CD4-positive, alpha-beta memory T cell (primary cell): Measurements from ENCODE around the gene SORT1. TPM values are rescaled to one million over a fixed set of nuclear protein-coding genes. Genes with fewer than 3 reads are reported as not detected.

Experiments
- CTCF ChIA-PET: fragments of 350-600 bp; sonication (Branson Sonifier 250); formaldehyde crosslinking; loops from one replicate; lab custom pipeline; 2021; ENCODE audit warnings: inconsistent platforms; ENCODE audit not compliant: partially characterized antibody; lab: Charles Lee
- POLR2A ChIA-PET: fragments of 350-600 bp; sonication (Branson Sonifier 250); formaldehyde crosslinking; loops from one replicate; lab custom pipeline; 2021; ENCODE audit not compliant: partially characterized antibody; lab: Charles Lee
- DNase-seq, 5 donors: peaks; one replicate each; pipeline versions ENCODE4 v3.0.0 to v3.0.0-alpha.2; 2020 to 2022; ENCODE audit warnings: mixed read lengths in 1 of 5
- H3K27ac ChIP-seq: one replicate; pipeline ENCODE4 v1.7.0; 2013; ENCODE audit warnings: low read depth, low read length
- H3K27me3 ChIP-seq: 2 replicates; pipeline ENCODE4 v1.7.0; 2013; ENCODE audit warnings: mild to moderate bottlenecking, low read length, moderate library complexity; ENCODE audit not compliant: insufficient read depth
- H3K36me3 ChIP-seq: 2 replicates; pipeline ENCODE4 v1.7.0; 2013; ENCODE audit warnings: mild to moderate bottlenecking, low read length, moderate library complexity; ENCODE audit not compliant: insufficient read depth
- H3K4me1 ChIP-seq: 2 replicates; pipeline ENCODE4 v1.7.0; 2013; ENCODE audit warnings: mild to moderate bottlenecking, low read length, moderate library complexity; ENCODE audit not compliant: insufficient read depth
- H3K4me3 ChIP-seq, 2 donors: one replicate each; pipeline ENCODE4 v1.7.0; 2013; ENCODE audit warnings: low read length in 2 of 2, mild to moderate bottlenecking in 1 of 2
- H3K9me3 ChIP-seq, 2 donors: one replicate each; pipeline ENCODE4 v1.7.0; 2013; ENCODE audit warnings: low read length in 2 of 2, control low read depth in 1 of 2; ENCODE audit not compliant: control insufficient read depth in 1 of 2
- H3K27ac Mint-ChIP-seq, 7 donors: one replicate each; pipeline ENCODE4 v1.8.0; 2020 to 2021; ENCODE audit warnings: mixed read lengths in 7 of 7, mild to moderate bottlenecking in 6 of 7, inconsistent platforms in 3 of 7, moderate library complexity in 3 of 7
- H3K27me3 Mint-ChIP-seq, 2 donors: one replicate each; pipeline ENCODE4 v1.8.0; 2020 to 2021; ENCODE audit warnings: mixed read lengths in 2 of 2
- H3K36me3 Mint-ChIP-seq, 2 donors: one replicate each; pipeline ENCODE4 v1.8.0; 2020 to 2021; ENCODE audit warnings: mixed read lengths in 2 of 2, inconsistent platforms in 1 of 2, mild to moderate bottlenecking in 1 of 2
- H3K4me1 Mint-ChIP-seq, 4 donors: one replicate each; pipeline ENCODE4 v1.8.0; 2020 to 2021; ENCODE audit warnings: mixed read lengths in 4 of 4, mild to moderate bottlenecking in 1 of 4
- H3K4me3 Mint-ChIP-seq, 8 donors: one replicate each; pipeline ENCODE4 v1.8.0; 2020 to 2021; ENCODE audit warnings: mixed read lengths in 8 of 8, mild to moderate bottlenecking in 7 of 8, moderate library complexity in 6 of 8, inconsistent platforms in 3 of 8
- H3K9me3 Mint-ChIP-seq, 8 donors: one replicate each; pipeline ENCODE4 v1.8.0; 2020 to 2021; ENCODE audit warnings: mixed read lengths in 8 of 8, mild to moderate bottlenecking in 5 of 8, inconsistent platforms in 3 of 8, moderate library complexity in 1 of 8
- intact Hi-C: fragments of 100-400 bp; cut with micrococcal nuclease; formaldehyde crosslinking; loops from one replicate; pipeline ENCODE4 v1.15.1; 2023
- polyA plus RNA-seq, 2 donors: library from polyadenylated mRNA; unstranded; fragments of 300-500 nt; fragmentation: Illumina TruSeq; gene quantifications; one replicate each; pipeline ENCODE4 v1.2.3, GENCODE V29; 2021
- total RNA-seq, 2 experiments: library from RNA; stranded (reverse); gene quantifications; one replicate each; pipeline ENCODE4 v1.2.3, GENCODE V29; 2021

SORT1 gene
- total and polyA plus RNA-seq, 4 experiments from 2014 or later, result 0.69 to 0.93 TPM; not detected in 2

DNA sequence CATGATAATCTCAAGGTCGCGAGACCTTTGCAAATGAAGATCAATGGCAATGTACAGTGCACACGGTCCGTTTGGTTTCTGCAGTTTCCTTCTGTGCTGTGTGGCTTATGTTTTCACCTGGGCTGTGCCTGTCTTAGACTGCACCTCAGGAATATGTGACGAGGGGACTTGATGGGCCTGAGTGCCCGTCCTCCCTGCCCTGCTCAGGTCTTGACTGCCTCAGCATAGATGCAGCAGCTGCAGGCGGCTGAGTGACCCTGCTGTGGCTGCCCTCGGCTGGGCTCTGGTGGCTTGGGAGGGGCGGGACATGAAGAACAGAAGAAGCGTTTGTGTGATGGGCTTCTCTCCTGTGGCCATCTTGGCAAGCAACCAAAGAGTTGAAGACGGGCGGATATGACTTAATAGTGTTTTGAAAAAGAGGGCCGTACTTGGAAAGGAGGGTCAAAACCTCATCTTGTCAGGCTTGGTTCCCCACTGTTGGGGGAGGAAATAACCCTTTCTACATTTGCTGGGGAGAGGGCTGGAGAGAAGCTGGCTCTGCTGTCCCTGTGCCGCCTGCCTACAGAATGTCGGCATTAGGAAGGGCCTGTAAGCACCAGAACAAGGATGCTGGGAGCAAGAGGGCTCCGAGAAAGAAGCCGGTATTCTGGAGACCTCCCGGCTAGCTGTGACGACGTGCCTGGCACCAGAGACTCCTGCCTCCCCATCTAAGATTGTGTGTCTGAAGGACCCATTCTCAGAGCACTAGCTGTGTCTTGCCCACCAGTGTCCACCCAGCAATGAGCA lies 98.0 kb downstream of the SORT1 start:
- Mint-ChIP-seq H3K4me1 (no peaks in the 10 kb centered on the region), H3K27me3 (peaks cover 5 to 25% of the 10 kb centered on the region in 2 donors), H3K36me3 (no peaks in the 10 kb centered on the region), H3K27ac (no peak overlapping the region), H3K4me3 (no peak overlapping the region), H3K9me3 (no peaks in the 10 kb centered on the region)
- Histone ChIP-seq H3K36me3 (no peaks in the 10 kb centered on the region), H3K4me1 (no peaks in the 10 kb centered on the region), H3K4me3 (no peak overlapping the region), H3K9me3 (no peaks in the 10 kb centered on the region), H3K27ac (no peak overlapping the region), H3K27me3 (no peaks in the 10 kb centered on the region)
- ChIA-PET POLR2A (no interaction called here), CTCF (interaction anchor here (0.8 kb wide), 1 partner anchor 100 kb away, joined by 3 read pairs; no protein-coding TSS in a partner anchor)
- intact Hi-C loops, result no loop called here
- no peak for DNase-seq

DNA sequence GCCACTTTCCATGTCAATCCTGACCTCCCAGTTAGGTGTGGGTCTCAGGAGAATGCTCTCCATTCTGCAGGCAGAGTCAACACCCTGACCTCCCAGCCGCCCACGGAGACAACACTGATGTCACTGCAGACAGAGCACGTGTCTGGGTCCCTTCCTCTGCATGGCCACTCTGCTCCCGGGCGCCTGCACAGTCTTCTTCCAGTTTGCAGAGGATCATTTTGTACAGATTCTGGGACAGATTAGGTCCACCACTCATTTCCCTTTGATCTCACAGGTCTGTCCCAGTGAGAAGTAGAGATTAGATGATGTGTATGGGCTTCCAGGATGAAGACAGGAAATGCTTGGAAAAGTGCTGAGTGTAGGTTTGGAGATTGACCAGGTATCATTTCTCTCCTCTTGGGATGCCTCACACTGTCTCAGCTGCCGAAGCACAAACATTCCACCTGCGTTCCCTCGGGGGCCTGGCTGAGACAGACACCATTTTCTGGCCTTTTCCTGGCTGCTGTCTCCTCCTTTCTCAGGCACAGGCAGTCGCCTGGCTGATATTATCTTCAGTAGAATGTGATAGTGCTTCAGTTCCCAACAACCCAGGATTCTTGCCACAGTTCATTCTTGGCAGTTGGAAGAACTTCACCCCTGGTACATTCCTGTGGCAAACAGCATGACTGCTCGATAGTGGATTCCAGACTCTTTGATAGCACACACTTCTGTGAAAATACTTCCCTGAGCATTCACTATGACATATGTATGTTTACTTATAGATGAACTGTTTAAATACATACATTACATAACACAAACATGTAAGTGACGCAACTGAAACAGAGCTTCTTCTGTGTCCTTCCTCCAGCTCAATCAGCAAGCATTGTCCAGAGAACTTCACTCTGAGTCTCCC lies 98.8 kb downstream of the SORT1 start:
- Mint-ChIP-seq H3K27ac (peak overlapping the region in 1 of 7 donors; percentile 17), H3K4me1 (no peaks in the 10 kb centered on the region), H3K4me3 (no peak overlapping the region), H3K36me3 (no peaks in the 10 kb centered on the region), H3K9me3 (no peaks in the 10 kb centered on the region), H3K27me3 (peaks cover 5 to 25% of the 10 kb centered on the region in 2 donors)
- H3K4me1 ChIP-seq, result no peaks in the 10 kb centered on the region
- CTCF ChIA-PET, result no interaction called here
- no peak overlapping the region for H3K27ac ChIP-seq
- H3K27me3 ChIP-seq, result no peaks in the 10 kb centered on the region
- POLR2A ChIA-PET, result no interaction called here
- H3K9me3 ChIP-seq, result no peaks in the 10 kb centered on the region
- intact Hi-C loops, result no loop called here
- no peak overlapping the region for H3K4me3 ChIP-seq
- no peaks in the 10 kb centered on the region for H3K36me3 ChIP-seq
- DNase-seq, result no peak

DNA sequence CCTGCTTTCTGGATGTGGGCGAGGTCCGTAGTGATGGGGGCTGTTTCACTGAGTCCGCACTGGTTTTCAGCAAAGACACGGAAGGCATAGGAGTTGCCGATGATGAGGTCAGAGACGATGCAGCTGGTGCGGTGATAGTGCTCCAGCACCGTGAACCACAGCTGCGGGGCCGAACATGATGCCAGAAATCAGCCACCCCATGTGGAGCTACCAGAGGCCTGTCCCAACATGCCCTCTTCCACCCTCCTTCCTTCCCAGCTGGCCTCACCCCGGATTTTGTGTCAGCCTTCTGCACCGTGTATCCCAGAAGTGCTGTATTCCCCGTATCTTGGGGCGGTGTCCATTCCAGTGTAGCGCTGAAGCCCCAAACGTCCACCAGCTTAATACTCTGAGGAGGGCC lies 100.9 kb downstream of the SORT1 start:
- ChIA-PET POLR2A (no interaction called here), CTCF (interaction anchor here (0.7 to 2.4 kb wide), 3 partner anchors 18 to 31 kb away, joined by 3 to 7 read pairs (median 3); no protein-coding TSS in a partner anchor)
- no peaks in the 10 kb centered on the region for H3K9me3 Mint-ChIP-seq
- H3K4me1 ChIP-seq, result no peaks in the 10 kb centered on the region
- no peaks in the 10 kb centered on the region for H3K36me3 ChIP-seq
- H3K36me3 Mint-ChIP-seq, result no peaks in the 10 kb centered on the region
- H3K4me3 ChIP-seq, result no peak overlapping the region
- no peaks in the 10 kb centered on the region for H3K27me3 ChIP-seq
- H3K4me3 Mint-ChIP-seq, result no peak overlapping the region
- intact Hi-C loops, result no loop called here
- no peaks in the 10 kb centered on the region for H3K4me1 Mint-ChIP-seq
- H3K27me3 Mint-ChIP-seq, result peaks cover 5 to 30% of the 10 kb centered on the region in 2 donors
- H3K27ac ChIP-seq, result no peak overlapping the region
- H3K27ac Mint-ChIP-seq, result no peak overlapping the region
- DNase-seq, result no peak
- no peaks in the 10 kb centered on the region for H3K9me3 ChIP-seq

DNA sequence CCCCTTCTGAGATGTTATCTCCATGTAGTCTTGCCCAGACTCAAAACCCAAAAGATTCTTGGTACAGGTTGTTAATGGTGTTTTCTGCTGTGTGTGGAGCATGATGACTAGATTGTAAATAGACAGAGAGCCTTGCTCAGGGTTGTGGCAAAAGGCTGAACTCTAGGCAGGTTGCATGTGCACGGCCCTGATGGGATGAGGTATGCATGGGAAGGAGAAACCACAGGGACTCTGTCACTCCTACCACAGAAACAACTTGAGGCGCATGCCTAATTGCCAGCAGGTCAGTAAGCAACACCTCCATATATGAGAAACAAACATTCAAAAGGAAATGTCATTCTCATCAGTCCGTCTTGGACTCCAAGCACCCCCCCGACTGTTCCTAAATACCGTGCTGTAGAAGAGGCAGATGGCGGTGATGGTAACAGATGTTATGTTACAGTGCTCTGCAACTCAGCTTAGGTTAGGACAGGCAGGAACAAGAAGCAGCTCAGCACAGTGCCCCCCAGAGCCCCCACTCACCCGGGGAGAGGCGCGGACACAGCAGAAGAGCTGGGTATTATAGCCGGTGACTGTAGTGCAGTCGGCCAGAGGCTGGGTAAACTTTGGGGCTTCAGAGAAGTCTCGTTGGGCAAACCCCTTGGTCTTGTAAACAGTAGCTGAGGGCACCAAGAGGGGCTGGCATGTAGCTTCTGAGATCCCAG lies 101.9 kb downstream of the SORT1 start:
- intact Hi-C loops, result no loop called here
- Histone ChIP-seq H3K36me3 (no peaks in the 10 kb centered on the region), H3K4me1 (no peaks in the 10 kb centered on the region), H3K9me3 (no peaks in the 10 kb centered on the region), H3K27ac (no peak overlapping the region), H3K27me3 (no peaks in the 10 kb centered on the region), H3K4me3 (no peak overlapping the region)
- Mint-ChIP-seq H3K4me1 (no peaks in the 10 kb centered on the region), H3K27me3 (peaks cover 8 to 31% of the 10 kb centered on the region in 2 donors), H3K4me3 (no peak overlapping the region), H3K9me3 (no peaks in the 10 kb centered on the region), H3K36me3 (no peaks in the 10 kb centered on the region), H3K27ac (no peak overlapping the region)
- POLR2A ChIA-PET, result no interaction called here
- DNase-seq, result no peak
- CTCF ChIA-PET, result interaction anchor here (1.3 to 2.4 kb wide), 2 partner anchors 17 to 19 kb away, joined by 3 to 7 read pairs; no protein-coding TSS in a partner anchor

DNA sequence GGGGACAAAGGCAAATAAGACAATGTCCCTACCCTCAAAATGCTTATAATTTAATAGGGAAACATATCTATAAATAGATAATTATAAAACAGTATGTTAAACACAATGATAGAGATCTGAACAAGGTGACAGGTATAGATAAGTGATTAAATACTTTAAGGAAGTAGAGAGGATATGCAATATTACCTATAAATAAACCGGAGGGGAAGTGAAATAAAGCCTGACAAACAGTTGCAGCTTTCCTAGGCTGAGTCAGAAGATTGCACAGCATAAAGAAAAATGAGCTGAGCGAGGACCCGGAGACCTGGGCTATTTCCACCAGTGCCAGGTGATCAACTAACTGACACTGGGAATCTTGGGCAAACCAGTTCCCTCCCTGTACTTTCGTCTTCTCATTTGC lies 103.2 kb downstream of the SORT1 start:
- no peak overlapping the region for H3K27ac Mint-ChIP-seq
- ChIA-PET CTCF (no interaction called here), POLR2A (no interaction called here)
- H3K27me3 Mint-ChIP-seq, result peaks cover 8 to 28% of the 10 kb centered on the region in 2 donors
- no peaks in the 10 kb centered on the region for H3K9me3 Mint-ChIP-seq
- no peaks in the 10 kb centered on the region for H3K36me3 Mint-ChIP-seq
- H3K4me3 ChIP-seq, result no peak overlapping the region
- no peaks in the 10 kb centered on the region for H3K36me3 ChIP-seq
- no peaks in the 10 kb centered on the region for H3K4me1 Mint-ChIP-seq
- no peaks in the 10 kb centered on the region for H3K27me3 ChIP-seq
- H3K4me1 ChIP-seq, result no peaks in the 10 kb centered on the region
- H3K4me3 Mint-ChIP-seq, result no peak overlapping the region
- no peak for DNase-seq
- intact Hi-C loops, result no loop called here
- H3K27ac ChIP-seq, result no peak overlapping the region
- no peaks in the 10 kb centered on the region for H3K9me3 ChIP-seq

DNA sequence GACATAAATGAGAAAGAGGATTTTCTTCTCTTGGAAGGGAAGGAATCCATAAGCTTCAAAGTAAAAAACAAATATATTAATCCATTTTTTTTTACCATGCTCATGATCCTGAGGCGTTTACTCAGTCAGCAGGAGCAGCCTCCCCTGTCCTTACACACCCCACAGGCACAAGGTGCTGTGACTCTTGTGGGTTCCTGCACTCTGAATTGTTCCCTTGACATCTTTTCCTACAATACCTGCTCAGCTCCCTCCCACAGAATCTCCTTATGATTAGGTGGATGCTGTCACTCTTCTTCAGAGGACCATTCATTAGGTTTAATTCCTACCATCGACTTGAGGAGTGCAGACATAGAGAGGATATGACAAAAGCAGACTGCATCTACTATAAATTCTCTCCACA lies 104.7 kb downstream of the SORT1 start:
- Histone ChIP-seq H3K27ac (no peak overlapping the region), H3K27me3 (no peaks in the 10 kb centered on the region), H3K9me3 (no peaks in the 10 kb centered on the region), H3K4me1 (no peaks in the 10 kb centered on the region), H3K4me3 (no peak overlapping the region), H3K36me3 (no peaks in the 10 kb centered on the region)
- H3K36me3 Mint-ChIP-seq, result no peaks in the 10 kb centered on the region
- no peak overlapping the region for H3K4me3 Mint-ChIP-seq
- intact Hi-C loops, result no loop called here
- ChIA-PET POLR2A (no interaction called here), CTCF (no interaction called here)
- H3K27me3 Mint-ChIP-seq, result peaks cover 4 to 19% of the 10 kb centered on the region in 2 donors
- H3K27ac Mint-ChIP-seq, result no peak overlapping the region
- DNase-seq, result no peak
- no peaks in the 10 kb centered on the region for H3K9me3 Mint-ChIP-seq
- no peaks in the 10 kb centered on the region for H3K4me1 Mint-ChIP-seq

DNA sequence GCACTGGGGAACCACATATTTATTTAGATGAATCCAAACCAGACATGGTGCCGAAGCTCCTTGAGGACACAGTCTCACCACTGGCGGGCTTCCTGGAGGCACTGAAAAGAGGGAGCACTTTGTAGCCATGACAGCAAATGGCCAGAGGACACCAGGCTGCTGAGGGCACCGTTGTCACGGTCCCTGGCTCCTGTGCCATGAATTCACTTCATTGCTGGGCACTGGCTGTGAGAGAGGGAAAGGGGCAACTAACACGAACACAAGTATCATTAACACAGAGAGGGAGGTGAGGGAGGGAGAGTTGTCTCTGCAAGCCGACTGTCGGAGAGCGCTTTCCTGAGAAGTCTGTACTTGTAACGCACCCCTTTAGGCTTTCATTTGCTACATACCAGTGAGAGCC lies 105.4 kb downstream of the SORT1 start:
- no peaks in the 10 kb centered on the region for H3K9me3 Mint-ChIP-seq
- H3K36me3 Mint-ChIP-seq, result no peaks in the 10 kb centered on the region
- peaks cover 4 to 19% of the 10 kb centered on the region in 2 donors for H3K27me3 Mint-ChIP-seq
- H3K27ac Mint-ChIP-seq, result no peak overlapping the region
- Histone ChIP-seq H3K27me3 (no peaks in the 10 kb centered on the region), H3K9me3 (no peaks in the 10 kb centered on the region), H3K4me1 (no peaks in the 10 kb centered on the region), H3K27ac (no peak overlapping the region), H3K4me3 (no peak overlapping the region), H3K36me3 (no peaks in the 10 kb centered on the region)
- no peak for DNase-seq
- POLR2A ChIA-PET, result no interaction called here
- intact Hi-C loops, result no loop called here
- H3K4me1 Mint-ChIP-seq, result no peaks in the 10 kb centered on the region
- CTCF ChIA-PET, result no interaction called here
- no peak overlapping the region for H3K4me3 Mint-ChIP-seq
